HL-60 (cell line): ENCODE data around the gene TMEM53.

ENCODE experiments used
- CTCF ChIP-seq: IDR thresholded peaks from one replicate; pipeline ENCODE4 v1.5.1; 2011; ENCODE audit warnings: low read length, control low read depth, inconsistent platforms; ENCODE audit not compliant: insufficient read depth
- GABPA ChIP-seq: IDR thresholded peaks from 2 replicates; pipeline ENCODE4 v1.6.1; 2012; ENCODE audit warnings: low read depth
- POLR2AphosphoS5 ChIP-seq: IDR thresholded peaks from 2 replicates; pipeline ENCODE4 v1.6.1; 2012; ENCODE audit warnings: low read depth
- SPI1 ChIP-seq: IDR thresholded peaks from 2 replicates; pipeline ENCODE4 v1.6.1; 2012; ENCODE audit warnings: low read depth, mild to moderate bottlenecking, borderline replicate concordance
- TF ChIP-seq, protein P1 (sequence below): IDR thresholded peaks from 2 replicates; pipeline ENCODE4 v1.6.1; 2012; ENCODE audit warnings: low read depth; ENCODE audit not compliant: insufficient replicate concordance

DNA sequence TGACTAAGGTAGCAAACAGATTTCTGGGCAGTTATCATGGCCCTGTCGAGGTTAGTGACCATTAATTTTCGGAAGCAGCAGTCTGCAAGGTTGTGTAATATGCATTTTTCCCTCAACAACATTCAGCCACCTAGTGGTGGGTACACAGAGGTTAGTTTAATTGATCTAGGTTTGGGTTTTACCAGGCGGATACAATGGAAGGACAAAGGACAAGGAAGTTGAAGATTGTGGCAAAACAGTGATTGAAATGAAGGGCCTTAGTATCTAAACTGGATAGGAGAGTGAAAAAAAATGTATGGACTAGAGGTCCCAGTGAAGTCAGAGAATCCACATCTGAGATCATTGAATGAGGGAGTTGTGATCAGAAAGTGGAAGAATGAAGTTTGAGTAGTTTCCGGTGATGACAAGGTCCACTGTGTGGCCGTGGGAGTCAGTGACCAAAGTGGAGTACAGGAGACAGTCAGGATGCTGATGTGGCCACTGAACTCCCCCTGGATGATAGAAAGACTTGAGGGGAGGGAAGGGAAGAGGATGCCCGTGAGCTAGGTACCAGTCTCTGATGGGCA is 3.0 kb upstream of the TMEM53 start:
- peak; percentile 66 for TF ChIP-seq CTCF
- no peak for TF ChIP-seq GABPA
- TF ChIP-seq, protein P1, sequence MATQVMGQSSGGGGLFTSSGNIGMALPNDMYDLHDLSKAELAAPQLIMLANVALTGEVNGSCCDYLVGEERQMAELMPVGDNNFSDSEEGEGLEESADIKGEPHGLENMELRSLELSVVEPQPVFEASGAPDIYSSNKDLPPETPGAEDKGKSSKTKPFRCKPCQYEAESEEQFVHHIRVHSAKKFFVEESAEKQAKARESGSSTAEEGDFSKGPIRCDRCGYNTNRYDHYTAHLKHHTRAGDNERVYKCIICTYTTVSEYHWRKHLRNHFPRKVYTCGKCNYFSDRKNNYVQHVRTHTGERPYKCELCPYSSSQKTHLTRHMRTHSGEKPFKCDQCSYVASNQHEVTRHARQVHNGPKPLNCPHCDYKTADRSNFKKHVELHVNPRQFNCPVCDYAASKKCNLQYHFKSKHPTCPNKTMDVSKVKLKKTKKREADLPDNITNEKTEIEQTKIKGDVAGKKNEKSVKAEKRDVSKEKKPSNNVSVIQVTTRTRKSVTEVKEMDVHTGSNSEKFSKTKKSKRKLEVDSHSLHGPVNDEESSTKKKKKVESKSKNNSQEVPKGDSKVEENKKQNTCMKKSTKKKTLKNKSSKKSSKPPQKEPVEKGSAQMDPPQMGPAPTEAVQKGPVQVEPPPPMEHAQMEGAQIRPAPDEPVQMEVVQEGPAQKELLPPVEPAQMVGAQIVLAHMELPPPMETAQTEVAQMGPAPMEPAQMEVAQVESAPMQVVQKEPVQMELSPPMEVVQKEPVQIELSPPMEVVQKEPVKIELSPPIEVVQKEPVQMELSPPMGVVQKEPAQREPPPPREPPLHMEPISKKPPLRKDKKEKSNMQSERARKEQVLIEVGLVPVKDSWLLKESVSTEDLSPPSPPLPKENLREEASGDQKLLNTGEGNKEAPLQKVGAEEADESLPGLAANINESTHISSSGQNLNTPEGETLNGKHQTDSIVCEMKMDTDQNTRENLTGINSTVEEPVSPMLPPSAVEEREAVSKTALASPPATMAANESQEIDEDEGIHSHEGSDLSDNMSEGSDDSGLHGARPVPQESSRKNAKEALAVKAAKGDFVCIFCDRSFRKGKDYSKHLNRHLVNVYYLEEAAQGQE = no peak
- TF ChIP-seq POLR2AphosphoS5 = no peak
- TF ChIP-seq SPI1 = no peak
